GM21423 (cell line): ENCODE data around the gene BTBD2.
"Not testable (repeated sequence)": the region's sequence is repeated elsewhere in the genome, so short reads cannot be mapped to it uniquely, and the experiment has no call there.

Source experiments
- ATAC-seq: cut with Tn5 transposase; IDR thresholded peaks from one replicate; pipeline ENCODE4 v1.9.1; 2021; ENCODE audit warnings: mild to moderate bottlenecking, moderate library complexity; ENCODE audit not compliant: unreplicated experiment

The BTBD2 gene

GRCh38 chr19:2016041-2016807, 710 bp upstream of the BTBD2 start:
- no peak for ATAC-seq

GRCh38 chr19:2014731-2015607, 545 bp downstream of the BTBD2 start:
- no peak for ATAC-seq

GRCh38 chr19:2014131-2014571, 1.4 kb downstream of the BTBD2 start:
- ATAC-seq, result no peak

- no peak for ATAC-seq
Measured at GRCh38 chr19:2013683-2013961, 1.9 kb downstream of the BTBD2 start.

- no peak for ATAC-seq
Measured at GRCh38 chr19:2012941-2013682, 2.4 kb downstream of the BTBD2 start.

- no peak for ATAC-seq
Measured at GRCh38 chr19:2011169-2011568, 4.3 kb downstream of the BTBD2 start.

GRCh38 chr19:2010135-2010668, 5.3 kb downstream of the BTBD2 start:
- ATAC-seq, result no peak

GRCh38 chr19:2003874-2004273, 11.6 kb downstream of the BTBD2 start:
- ATAC-seq, result no peak

GRCh38 chr19:1999856-2000515, 15.5 kb downstream of the BTBD2 start:
- no peak for ATAC-seq

GRCh38 chr19:1998712-1999708, 16.5 kb downstream of the BTBD2 start:
- ATAC-seq, result no peak

- no peak for ATAC-seq
Measured at GRCh38 chr19:1997353-1998233, 17.9 kb downstream of the BTBD2 start.

- ATAC-seq, result no peak
Measured at GRCh38 chr19:1992759-1993260, 22.7 kb downstream of the BTBD2 start.

- ATAC-seq, result no peak
Measured at GRCh38 chr19:1991018-1991913, 24.2 kb downstream of the BTBD2 start.

GRCh38 chr19:1990230-1991017, 25.1 kb downstream of the BTBD2 start:
- no peak for ATAC-seq

- no peak for ATAC-seq
Measured at GRCh38 chr19:1989513-1990229, 25.8 kb downstream of the BTBD2 start.

- not testable (repeated sequence) for ATAC-seq
Measured at GRCh38 chr19:1988464-1988863, 27.1 kb downstream of the BTBD2 start.
